ENCODE results near the gene DIPK1A.

DNA sequence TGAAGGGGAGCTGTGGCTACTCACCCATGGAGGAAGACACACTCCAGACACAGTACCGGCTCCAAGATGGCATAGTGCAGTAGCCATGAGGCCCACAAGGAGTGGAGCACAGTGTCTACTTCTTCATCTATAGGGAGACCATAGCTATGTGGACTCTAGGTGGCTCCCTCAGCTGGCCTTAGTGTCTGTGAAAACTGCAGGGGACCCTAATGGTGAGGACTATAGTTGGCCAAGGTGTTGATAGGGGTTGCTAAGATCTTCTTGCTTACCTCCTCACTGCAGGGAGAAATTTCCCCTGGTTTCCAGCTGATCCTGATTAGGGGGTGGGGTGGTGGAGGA is 58.9 kb downstream of the DIPK1A start:
- TF ChIP-seq NR1H2 (CRISPR knock-in tag; IDR thresholded peaks at IDR 0.05) (no peak), NFYB (CRISPR knock-in tag; conservative IDR thresholded peaks at IDR 0.05; ENCODE audit: low read depth) (no peak), NR2C2 (CRISPR knock-in tag; IDR thresholded peaks at IDR 0.05) (no peak), ZBTB21 (CRISPR knock-in tag; IDR thresholded peaks at IDR 0.05; ENCODE audit: borderline replicate concordance) (no peak)
- TF ChIP-seq, protein P1, sequence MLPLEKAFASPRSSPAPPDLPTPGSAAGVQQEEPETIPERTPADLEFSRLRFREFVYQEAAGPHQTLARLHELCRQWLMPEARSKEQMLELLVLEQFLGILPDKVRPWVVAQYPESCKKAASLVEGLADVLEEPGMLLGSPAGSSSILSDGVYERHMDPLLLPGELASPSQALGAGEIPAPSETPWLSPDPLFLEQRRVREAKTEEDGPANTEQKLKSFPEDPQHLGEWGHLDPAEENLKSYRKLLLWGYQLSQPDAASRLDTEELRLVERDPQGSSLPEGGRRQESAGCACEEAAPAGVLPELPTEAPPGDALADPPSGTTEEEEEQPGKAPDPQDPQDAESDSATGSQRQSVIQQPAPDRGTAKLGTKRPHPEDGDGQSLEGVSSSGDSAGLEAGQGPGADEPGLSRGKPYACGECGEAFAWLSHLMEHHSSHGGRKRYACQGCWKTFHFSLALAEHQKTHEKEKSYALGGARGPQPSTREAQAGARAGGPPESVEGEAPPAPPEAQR (CRISPR knock-in tag; IDR thresholded peaks at IDR 0.05): no peak
- TF ChIP-seq, protein P2, sequence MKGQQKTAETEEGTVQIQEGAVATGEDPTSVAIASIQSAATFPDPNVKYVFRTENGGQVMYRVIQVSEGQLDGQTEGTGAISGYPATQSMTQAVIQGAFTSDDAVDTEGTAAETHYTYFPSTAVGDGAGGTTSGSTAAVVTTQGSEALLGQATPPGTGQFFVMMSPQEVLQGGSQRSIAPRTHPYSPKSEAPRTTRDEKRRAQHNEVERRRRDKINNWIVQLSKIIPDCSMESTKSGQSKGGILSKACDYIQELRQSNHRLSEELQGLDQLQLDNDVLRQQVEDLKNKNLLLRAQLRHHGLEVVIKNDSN (CRISPR knock-in tag; IDR thresholded peaks at IDR 0.05): no peak
- TF ChIP-seq, protein P3, sequence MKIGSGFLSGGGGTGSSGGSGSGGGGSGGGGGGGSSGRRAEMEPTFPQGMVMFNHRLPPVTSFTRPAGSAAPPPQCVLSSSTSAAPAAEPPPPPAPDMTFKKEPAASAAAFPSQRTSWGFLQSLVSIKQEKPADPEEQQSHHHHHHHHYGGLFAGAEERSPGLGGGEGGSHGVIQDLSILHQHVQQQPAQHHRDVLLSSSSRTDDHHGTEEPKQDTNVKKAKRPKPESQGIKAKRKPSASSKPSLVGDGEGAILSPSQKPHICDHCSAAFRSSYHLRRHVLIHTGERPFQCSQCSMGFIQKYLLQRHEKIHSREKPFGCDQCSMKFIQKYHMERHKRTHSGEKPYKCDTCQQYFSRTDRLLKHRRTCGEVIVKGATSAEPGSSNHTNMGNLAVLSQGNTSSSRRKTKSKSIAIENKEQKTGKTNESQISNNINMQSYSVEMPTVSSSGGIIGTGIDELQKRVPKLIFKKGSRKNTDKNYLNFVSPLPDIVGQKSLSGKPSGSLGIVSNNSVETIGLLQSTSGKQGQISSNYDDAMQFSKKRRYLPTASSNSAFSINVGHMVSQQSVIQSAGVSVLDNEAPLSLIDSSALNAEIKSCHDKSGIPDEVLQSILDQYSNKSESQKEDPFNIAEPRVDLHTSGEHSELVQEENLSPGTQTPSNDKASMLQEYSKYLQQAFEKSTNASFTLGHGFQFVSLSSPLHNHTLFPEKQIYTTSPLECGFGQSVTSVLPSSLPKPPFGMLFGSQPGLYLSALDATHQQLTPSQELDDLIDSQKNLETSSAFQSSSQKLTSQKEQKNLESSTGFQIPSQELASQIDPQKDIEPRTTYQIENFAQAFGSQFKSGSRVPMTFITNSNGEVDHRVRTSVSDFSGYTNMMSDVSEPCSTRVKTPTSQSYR (CRISPR knock-in tag; IDR thresholded peaks at IDR 0.05): no peak
